K562 (cell line): ENCODE data around the gene SLC35E1. TPM values are rescaled to one million over a fixed set of nuclear protein-coding genes. Genes with fewer than 3 reads are reported as not detected.
A peak's percentile ranks its signal among the peaks of the same experiment; 100 is the strongest.

Experiments used
- CEBPB ChIP-seq: fragments of 450-650 bp; IDR thresholded peaks from 2 replicates; pipeline ENCODE4 v1.6.1; 2016; ENCODE audit warnings: missing genetic modification characterization, missing compliant biosample characterization
- CEBPG ChIP-seq, 3 experiments: fragments of 200-800 bp in 1 of 3; sonication (Bioruptor generic) in 1 of 3; sonication (generic) in 1 of 3; formaldehyde crosslinking in 1 of 3; IDR thresholded peaks in 2 of 3; conservative IDR thresholded peaks in 1 of 3; 2 replicates each; pipeline versions ENCODE4 v1.6.1 to v1.8.0; 2016 to 2022; ENCODE audit warnings: missing compliant biosample characterization in 2 of 3, missing genetic modification characterization in 2 of 3, mild to moderate bottlenecking in 1 of 3, missing genetic modification reagents in 1 of 3
- GABPB1 ChIP-seq: sonication (generic); formaldehyde crosslinking; IDR thresholded peaks from 2 replicates; pipeline ENCODE4 v1.8.0; 2022; ENCODE audit warnings: mild to moderate bottlenecking, missing genetic modification reagents
- HDAC3 ChIP-seq: fragments of 450-650 bp; IDR thresholded peaks from 2 replicates; pipeline ENCODE4 v1.6.1; 2018; ENCODE audit warnings: borderline replicate concordance, mild to moderate bottlenecking, moderate library complexity; ENCODE audit not compliant: partially characterized antibody
- MEIS2 ChIP-seq: fragments of 450-650 bp; IDR thresholded peaks from 2 replicates; pipeline ENCODE4 v1.6.1; 2014; ENCODE audit warnings: mild to moderate bottlenecking; ENCODE audit not compliant: partially characterized antibody
- POLR3G ChIP-seq: IDR thresholded peaks from 2 replicates; pipeline ENCODE4 v1.6.1; 2011; ENCODE audit not compliant: insufficient read length, insufficient replicate concordance; ENCODE audit errors: extremely low read depth
- PTBP1 ChIP-seq: fragments of 200-400 bp; formaldehyde crosslinking; IDR thresholded peaks from 2 replicates; pipeline ENCODE4 v1.6.1; 2017; ENCODE audit warnings: low read depth, low read length
- SNIP1 ChIP-seq: fragments of 450-650 bp; IDR thresholded peaks from 2 replicates; pipeline ENCODE4 v1.7.1; 2017; ENCODE audit warnings: low read depth, mild to moderate bottlenecking
- TAL1 ChIP-seq: fragments of 450-650 bp; IDR thresholded peaks from 2 replicates; pipeline ENCODE4 v1.6.1; 2016; ENCODE audit warnings: mild to moderate bottlenecking
- ZNF143 ChIP-seq: sonication (generic); formaldehyde crosslinking; IDR thresholded peaks from 2 replicates; pipeline ENCODE4 v1.9.0; 2022; ENCODE audit warnings: mild to moderate bottlenecking, missing genetic modification reagents
- ZNF584 ChIP-seq: fragments of 200-800 bp; sonication (Bioruptor generic); IDR thresholded peaks from 2 replicates; pipeline ENCODE4 v1.6.1; 2016; ENCODE audit warnings: low read depth, mild to moderate bottlenecking, missing genetic modification characterization, missing compliant biosample characterization
- polyA plus RNA-seq, 8 experiments: library from polyadenylated mRNA; depleted of rRNA in 4 of 8; stranded (reverse) in 5 of 8; unstranded in 3 of 8; fragments of >200 nt; fragmentation: Nextera tagmentation in 2 of 8; fragmentation: Illumina TruSeq in 1 of 8; extraction: Ambion mirVana in 2 of 8; extraction: Trizol in 1 of 8; gene quantifications; 2 replicates each; pipeline versions ENCODE4 v1.2.1 to v1.2.3, GENCODE V29; 2011 to 2014; ENCODE audit warnings: inconsistent platforms in 1 of 8, missing spikeins in 1 of 8
- total RNA-seq, 7 experiments: library from RNA; depleted of rRNA in 6 of 7; stranded (reverse); fragments of >200 nt in 6 of 7; fragmentation: Illumina TruSeq in 2 of 7; extraction: Trizol in 2 of 7; gene quantifications; 2 replicates each; pipeline versions ENCODE4 v1.2.1 to v1.2.3, GENCODE V29; 2011 to 2021; ENCODE audit warnings: low replicate concordance in 1 of 7
- TF ChIP-seq, protein P1 (sequence below): fragments of 200-800 bp; sonication (Bioruptor generic); IDR thresholded peaks from 2 replicates; pipeline ENCODE4 v1.6.1; 2017; ENCODE audit warnings: missing genetic modification characterization, missing compliant biosample characterization
- TF ChIP-seq, protein P2 (sequence below): fragments of 250-450 bp; sonication (Bioruptor Pico); IDR thresholded peaks from 2 replicates; pipeline ENCODE4 v1.8.0; 2021; ENCODE audit warnings: mild to moderate bottlenecking, moderate library complexity

Gene SLC35E1
- total and polyA plus RNA-seq, 9 of the 15 experiments (the other 6 are each of a cell fraction or from before 2014, with no cell fraction given), result 15.0 to 40.1 (median 25.7) TPM

DNA sequence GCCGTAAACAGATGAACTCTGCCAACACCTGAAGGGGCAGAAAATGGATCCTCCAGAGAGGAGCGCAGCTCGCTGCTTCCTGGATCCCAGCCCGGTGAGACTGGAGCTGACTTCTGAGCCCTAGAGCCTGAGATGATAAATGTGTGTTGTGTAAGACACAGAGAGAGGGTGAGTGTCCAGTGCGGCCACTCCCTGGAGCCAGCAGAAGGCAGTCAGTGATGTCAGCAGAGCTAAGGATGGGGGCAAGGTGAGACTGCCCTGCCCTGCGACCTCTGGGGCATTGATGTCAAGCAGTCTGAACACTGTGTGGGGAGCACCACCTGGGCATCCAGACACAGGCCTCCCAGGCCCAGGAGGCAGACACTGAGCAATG, 9.7 kb upstream of the SLC35E1 start (continued):
- TF ChIP-seq CEBPB (tag), result peak; percentile 90
- no peak for TF ChIP-seq ZNF143 (CRISPR knock-in tag)
- TF ChIP-seq CEBPG (CRISPR knock-in tag; IDR thresholded peaks at IDR 0.05), result peak; percentile 22; the same call in 1 of the 2 replicates
- no peak for TF ChIP-seq CEBPG (tag; conservative IDR thresholded peaks at IDR 0.05 in 1 of 2, IDR thresholded peaks at IDR 0.05 in 1 of 2)
- no peak for TF ChIP-seq SNIP1
- TF ChIP-seq, protein P1, sequence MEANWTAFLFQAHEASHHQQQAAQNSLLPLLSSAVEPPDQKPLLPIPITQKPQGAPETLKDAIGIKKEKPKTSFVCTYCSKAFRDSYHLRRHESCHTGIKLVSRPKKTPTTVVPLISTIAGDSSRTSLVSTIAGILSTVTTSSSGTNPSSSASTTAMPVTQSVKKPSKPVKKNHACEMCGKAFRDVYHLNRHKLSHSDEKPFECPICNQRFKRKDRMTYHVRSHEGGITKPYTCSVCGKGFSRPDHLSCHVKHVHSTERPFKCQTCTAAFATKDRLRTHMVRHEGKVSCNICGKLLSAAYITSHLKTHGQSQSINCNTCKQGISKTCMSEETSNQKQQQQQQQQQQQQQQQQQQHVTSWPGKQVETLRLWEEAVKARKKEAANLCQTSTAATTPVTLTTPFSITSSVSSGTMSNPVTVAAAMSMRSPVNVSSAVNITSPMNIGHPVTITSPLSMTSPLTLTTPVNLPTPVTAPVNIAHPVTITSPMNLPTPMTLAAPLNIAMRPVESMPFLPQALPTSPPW (CRISPR knock-in tag), result no peak
- TF ChIP-seq, protein P2, sequence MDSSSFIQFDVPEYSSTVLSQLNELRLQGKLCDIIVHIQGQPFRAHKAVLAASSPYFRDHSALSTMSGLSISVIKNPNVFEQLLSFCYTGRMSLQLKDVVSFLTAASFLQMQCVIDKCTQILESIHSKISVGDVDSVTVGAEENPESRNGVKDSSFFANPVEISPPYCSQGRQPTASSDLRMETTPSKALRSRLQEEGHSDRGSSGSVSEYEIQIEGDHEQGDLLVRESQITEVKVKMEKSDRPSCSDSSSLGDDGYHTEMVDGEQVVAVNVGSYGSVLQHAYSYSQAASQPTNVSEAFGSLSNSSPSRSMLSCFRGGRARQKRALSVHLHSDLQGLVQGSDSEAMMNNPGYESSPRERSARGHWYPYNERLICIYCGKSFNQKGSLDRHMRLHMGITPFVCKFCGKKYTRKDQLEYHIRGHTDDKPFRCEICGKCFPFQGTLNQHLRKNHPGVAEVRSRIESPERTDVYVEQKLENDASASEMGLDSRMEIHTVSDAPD, result no peak
- TF ChIP-seq MEIS2, result peak; percentile 54
- TF ChIP-seq PTBP1, result no peak
- no peak for TF ChIP-seq HDAC3
- TF ChIP-seq POLR3G, result no peak
- TF ChIP-seq TAL1, result no peak
- TF ChIP-seq ZNF584 (CRISPR knock-in tag), result no peak
- no peak for TF ChIP-seq GABPB1 (CRISPR knock-in tag)
